Lower lobe of right lung (tissue), 2 donors: ENCODE data around the gene PDE6H. TPM values are rescaled to one million over a fixed set of nuclear protein-coding genes. Genes with fewer than 3 reads are reported as not detected.

Experiments used
- ATAC-seq, 2 donors: fragments of 200-7000 bp; cut with Tn5 transposase; one replicate each; pipeline ENCODE4 v1.9.1; 2020 to 2022; ENCODE audit warnings: mild to moderate bottlenecking in 2 of 2, moderate library complexity in 2 of 2
- DNase-seq: peaks from one replicate; pipeline ENCODE4 v3.0.0-alpha.2; 2020
- H3K27ac ChIP-seq: fragments of 200-600 bp; one replicate; pipeline ENCODE4 v1.8.0; 2022
- H3K27me3 ChIP-seq: fragments of 200-600 bp; one replicate; pipeline ENCODE4 v1.8.0; 2022; ENCODE audit warnings: low read depth
- H3K36me3 ChIP-seq: fragments of 200-600 bp; one replicate; pipeline ENCODE4 v1.8.0; 2022; ENCODE audit warnings: mild to moderate bottlenecking
- H3K4me1 ChIP-seq: fragments of 200-600 bp; one replicate; pipeline ENCODE4 v1.8.0; 2022
- H3K4me3 ChIP-seq: fragments of 200-600 bp; one replicate; pipeline ENCODE4 v1.8.0; 2022; ENCODE audit warnings: mild to moderate bottlenecking
- H3K9me3 ChIP-seq: fragments of 200-600 bp; one replicate; pipeline ENCODE4 v1.8.0; 2022
- intact Hi-C: fragments of 100-400 bp; cut with DNase I; formaldehyde crosslinking; loops from one replicate; pipeline ENCODE4 v1.11.0; 2022
- total RNA-seq: library from RNA; stranded (reverse); fragmentation: NEBNext Ultra II Directional; extraction: Animal tissue kit (Norgen Biotek cat#: 25700); gene quantifications from one replicate; pipeline ENCODE4 v1.2.1, GENCODE V29; 2021
- TF ChIP-seq, protein P1 (sequence below): fragments of 200-600 bp; IDR thresholded peaks from one replicate; pipeline ENCODE4 v1.8.0; 2022; ENCODE audit warnings: antibody characterized with exemption, mild to moderate bottlenecking
- donor health status: DM: no; HTN: yes; CAD: no; lungs with severe emphysema.

PDE6H gene
- total RNA-seq, 1 donor from 2014 or later = 0.53 TPM

DNA sequence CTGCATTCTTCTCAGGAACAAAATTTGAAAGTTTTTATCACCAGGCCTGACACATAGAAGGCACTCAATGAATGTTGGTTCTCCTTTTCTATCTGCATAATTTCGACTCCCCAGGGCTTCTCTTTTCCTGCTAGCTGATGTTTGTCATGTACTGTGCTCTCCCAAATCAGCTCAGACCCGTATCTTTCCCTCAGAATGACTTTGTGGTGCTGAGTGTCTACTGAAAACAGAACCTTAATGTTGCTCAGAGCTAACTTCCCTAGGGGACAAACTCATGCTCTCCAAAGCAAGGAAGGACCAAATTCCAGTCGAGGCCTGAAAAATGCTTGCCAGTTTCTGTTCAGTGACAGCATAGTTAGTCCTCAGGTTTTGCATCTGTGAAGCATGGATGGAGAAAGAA is 13.4 kb upstream of the PDE6H start:
- peak overlapping the region; percentile 85 for H3K27ac ChIP-seq
- no peak for DNase-seq
- H3K9me3 ChIP-seq = no peaks in the 10 kb centered on the region
- H3K4me3 ChIP-seq = peak overlapping the region; percentile 59
- ATAC-seq = no peak
- intact Hi-C loops = no loop called here
- no peaks in the 10 kb centered on the region for H3K36me3 ChIP-seq
- peaks cover 65% of the 10 kb centered on the region for H3K4me1 ChIP-seq
- H3K27me3 ChIP-seq = no peaks in the 10 kb centered on the region
- TF ChIP-seq, protein P1, sequence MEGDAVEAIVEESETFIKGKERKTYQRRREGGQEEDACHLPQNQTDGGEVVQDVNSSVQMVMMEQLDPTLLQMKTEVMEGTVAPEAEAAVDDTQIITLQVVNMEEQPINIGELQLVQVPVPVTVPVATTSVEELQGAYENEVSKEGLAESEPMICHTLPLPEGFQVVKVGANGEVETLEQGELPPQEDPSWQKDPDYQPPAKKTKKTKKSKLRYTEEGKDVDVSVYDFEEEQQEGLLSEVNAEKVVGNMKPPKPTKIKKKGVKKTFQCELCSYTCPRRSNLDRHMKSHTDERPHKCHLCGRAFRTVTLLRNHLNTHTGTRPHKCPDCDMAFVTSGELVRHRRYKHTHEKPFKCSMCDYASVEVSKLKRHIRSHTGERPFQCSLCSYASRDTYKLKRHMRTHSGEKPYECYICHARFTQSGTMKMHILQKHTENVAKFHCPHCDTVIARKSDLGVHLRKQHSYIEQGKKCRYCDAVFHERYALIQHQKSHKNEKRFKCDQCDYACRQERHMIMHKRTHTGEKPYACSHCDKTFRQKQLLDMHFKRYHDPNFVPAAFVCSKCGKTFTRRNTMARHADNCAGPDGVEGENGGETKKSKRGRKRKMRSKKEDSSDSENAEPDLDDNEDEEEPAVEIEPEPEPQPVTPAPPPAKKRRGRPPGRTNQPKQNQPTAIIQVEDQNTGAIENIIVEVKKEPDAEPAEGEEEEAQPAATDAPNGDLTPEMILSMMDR = no peak

DNA sequence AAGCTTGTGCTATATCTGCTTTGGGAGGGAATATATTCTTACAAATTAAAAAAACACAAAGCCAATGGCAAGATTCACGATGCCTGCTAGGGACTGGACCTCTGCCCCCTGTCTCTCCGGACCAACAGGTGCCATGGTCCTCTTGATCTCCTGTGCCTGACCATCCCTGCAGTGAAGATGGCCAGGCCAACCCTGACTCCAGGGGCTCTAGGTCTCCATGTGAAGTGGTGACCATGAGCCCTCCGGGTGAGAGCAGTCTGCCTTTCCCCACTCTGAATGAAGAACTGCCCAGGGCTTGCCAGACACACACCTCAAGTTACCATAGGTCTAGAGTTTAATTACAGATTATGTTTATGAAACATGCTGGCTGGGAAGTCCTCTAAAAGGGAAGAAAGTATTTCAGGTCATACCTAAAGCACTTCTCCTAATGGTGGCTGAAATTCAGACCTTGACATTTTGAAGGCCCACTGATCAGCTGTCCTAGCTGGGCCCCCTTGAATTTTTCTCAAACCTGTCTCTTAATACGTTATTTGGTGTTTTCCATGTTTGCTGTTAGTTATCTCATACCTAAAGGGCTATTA is 12.8 kb upstream of the PDE6H start:
- peak overlapping the region; percentile 59 for H3K4me3 ChIP-seq

DNA sequence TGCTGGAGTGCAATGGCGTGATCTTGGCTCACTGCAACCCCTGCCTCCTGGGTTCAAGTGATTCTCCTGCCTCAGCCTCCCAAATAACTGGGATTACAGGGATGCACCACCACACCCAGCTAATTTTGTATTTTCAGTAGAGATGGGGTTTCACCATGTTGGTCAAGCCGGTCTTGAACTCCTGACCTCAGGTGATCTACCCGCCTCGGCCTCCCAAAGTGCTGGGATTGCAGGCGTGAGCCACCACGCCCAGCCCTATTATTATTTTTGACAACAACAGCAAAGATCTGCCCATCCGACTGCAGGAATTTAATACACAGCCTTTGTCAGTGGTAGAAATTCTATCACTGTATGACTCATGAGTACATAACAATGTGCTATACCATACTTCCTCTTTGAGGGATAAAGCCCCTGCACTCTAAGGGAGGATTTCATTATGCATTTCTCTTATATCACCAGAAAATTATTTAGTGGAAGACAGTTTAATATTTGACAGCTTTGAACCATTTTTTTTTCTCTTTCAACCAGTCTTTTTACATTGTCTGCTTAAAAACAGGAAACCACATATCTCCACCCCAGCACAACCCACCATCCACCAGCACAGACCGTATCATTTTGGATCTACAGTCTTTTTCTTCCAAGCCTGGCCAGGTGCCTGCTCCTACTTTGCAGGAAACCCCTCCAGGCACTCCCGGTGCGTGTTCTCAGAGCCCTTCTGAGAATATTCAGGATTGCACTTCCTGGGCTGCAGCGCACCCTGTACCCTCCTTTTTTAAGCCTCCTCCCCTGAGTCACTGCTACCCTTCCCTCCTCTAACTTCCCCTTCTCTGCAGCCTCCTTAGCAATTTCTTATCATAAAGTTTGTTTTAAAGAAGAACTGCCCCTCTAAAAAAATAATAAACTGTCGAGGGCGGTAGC is 12.0 kb upstream of the PDE6H start:
- no peaks in the 10 kb centered on the region for H3K9me3 ChIP-seq
- ATAC-seq = peak; percentile 86 to 87
- DNase-seq = no peak
- H3K27ac ChIP-seq = peak overlapping the region; percentile 85
- H3K4me3 ChIP-seq = peak overlapping the region; percentile 59
- intact Hi-C loops = no loop called here
- peaks cover 52% of the 10 kb centered on the region for H3K4me1 ChIP-seq
- no peaks in the 10 kb centered on the region for H3K27me3 ChIP-seq
- H3K36me3 ChIP-seq = no peaks in the 10 kb centered on the region
- TF ChIP-seq, protein P1 = no peak

More for the DNA sequence above, 12.8 kb upstream of the PDE6H start:
- intact Hi-C loops = no loop called here
- H3K27ac ChIP-seq = peak overlapping the region; percentile 85
- TF ChIP-seq, protein P1 = no peak
- no peaks in the 10 kb centered on the region for H3K27me3 ChIP-seq
- peaks cover 60% of the 10 kb centered on the region for H3K4me1 ChIP-seq
- no peaks in the 10 kb centered on the region for H3K9me3 ChIP-seq
- H3K36me3 ChIP-seq = no peaks in the 10 kb centered on the region
- ATAC-seq (peak in 1 of 2 donors; percentile 2), DNase-seq (no peak)

DNA sequence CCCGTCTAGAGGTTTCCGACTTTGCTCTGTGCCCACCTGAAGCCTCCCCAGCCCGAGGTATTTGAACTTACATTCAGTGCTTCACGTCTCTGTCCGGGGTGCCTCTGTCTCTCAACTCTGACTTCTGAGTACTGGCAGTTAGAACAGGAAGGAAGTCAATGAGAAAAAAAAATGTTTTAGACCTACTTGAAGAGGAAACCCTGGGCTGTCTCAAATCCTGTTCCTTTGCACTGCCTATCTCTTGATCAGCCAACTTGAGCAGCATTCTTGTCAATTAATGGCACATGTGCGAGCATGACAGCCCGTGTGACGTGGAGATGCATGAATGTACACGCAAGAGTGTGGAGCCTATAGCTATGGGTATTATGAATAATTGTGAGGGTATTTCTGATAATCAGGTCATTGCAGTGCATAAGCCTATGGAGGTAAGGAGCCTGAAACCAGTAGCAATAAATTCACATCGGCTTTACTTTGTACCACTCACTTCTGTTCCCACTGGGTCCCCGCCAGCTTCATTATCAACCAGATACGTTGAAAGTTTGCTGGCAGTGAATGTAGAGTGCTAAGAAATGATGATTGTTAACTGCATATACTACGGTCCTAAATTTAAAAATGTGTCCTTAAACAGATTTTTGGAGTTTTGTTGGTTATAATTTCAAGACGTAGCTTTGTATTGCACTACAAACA is 11.2 kb upstream of the PDE6H start, which contains the start of gene ARHGDIB:
TSS of gene ARHGDIB (minus strand) at position 136 of the 687 bp plus-strand sequence. CDS start 10,889 bp downstream, outside the sequence.
- DNase-seq = peak; percentile 58
- ATAC-seq = peak; percentile 84 to 86
- H3K4me3 ChIP-seq = peak within 1 kb of the TSS; percentile 59
- H3K27ac ChIP-seq = peak within 1 kb of the TSS; percentile 85
- intact Hi-C loops = no loop called here
- no peaks in the 10 kb centered on the region for H3K9me3 ChIP-seq
- no peaks in the 10 kb centered on the region for H3K36me3 ChIP-seq
- H3K4me1 ChIP-seq = peaks cover 44% of the 10 kb centered on the region
- TF ChIP-seq, protein P1 = no peak
- no peaks in the 10 kb centered on the region for H3K27me3 ChIP-seq

DNA sequence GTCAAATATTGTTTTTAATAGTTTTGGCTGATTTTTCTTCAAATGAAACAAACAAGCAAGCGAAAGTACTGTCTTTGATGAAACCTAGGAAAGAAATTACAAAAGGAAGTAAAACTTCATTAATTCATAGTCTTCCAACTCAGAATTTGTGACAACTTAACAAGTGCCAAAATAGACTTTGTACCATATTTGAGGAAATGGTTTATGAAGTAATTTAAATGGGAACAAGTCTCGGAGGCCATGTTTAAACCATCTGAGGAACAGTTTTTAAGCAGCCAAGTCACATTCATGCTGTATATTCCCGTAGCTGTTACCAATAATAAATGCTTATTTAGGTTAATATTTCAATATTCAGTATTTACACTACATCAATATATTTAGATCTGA is 10.7 kb upstream of the PDE6H start:
- TF ChIP-seq, protein P1 = no peak
- Histone ChIP-seq H3K4me1 (peaks cover 39% of the 10 kb centered on the region), H3K27ac (peak overlapping the region; percentile 85), H3K9me3 (no peaks in the 10 kb centered on the region), H3K4me3 (peak overlapping the region; percentile 59), H3K27me3 (no peaks in the 10 kb centered on the region), H3K36me3 (no peaks in the 10 kb centered on the region)
- DNase-seq (no peak), ATAC-seq (no peak)
- intact Hi-C loops = no loop called here
